LHCN-M2 (cell line): ENCODE data around the gene CHST11. TPM values are rescaled to one million over a fixed set of nuclear protein-coding genes. Genes with fewer than 3 reads are reported as not detected.

ENCODE experiments used
- DNase-seq: peaks from one replicate; pipeline ENCODE4 v3.0.0-alpha.2; 2012; ENCODE audit warnings: low read depth
- total RNA-seq: library from RNA; depleted of rRNA; stranded (reverse); fragments of >200 nt; gene quantifications from 2 replicates; pipeline ENCODE4 v1.2.3, GENCODE V29; 2014

CHST11 gene
- total RNA-seq, 1 experiment from 2014 or later = 3.4 TPM

DNA sequence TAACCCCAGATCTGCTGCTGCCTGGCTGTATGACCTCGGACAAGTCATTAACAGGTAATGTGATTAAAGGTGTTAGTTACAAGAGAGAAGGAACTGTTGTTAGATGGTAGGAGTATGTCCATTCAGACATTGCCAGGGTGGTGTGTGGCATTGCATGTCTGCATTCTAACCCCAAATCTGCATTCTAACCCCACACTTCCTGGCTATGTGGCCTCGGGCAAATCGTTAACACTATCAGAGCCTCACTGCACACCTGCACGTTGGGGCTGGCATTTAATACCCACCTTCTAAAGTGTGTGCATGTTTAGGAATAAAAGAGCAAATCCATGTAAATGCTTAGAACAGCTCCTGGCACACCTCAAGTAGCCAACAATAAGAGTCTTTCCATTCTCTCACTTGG lies 46.4 kb downstream of the CHST11 start:
- no peak for DNase-seq

DNA sequence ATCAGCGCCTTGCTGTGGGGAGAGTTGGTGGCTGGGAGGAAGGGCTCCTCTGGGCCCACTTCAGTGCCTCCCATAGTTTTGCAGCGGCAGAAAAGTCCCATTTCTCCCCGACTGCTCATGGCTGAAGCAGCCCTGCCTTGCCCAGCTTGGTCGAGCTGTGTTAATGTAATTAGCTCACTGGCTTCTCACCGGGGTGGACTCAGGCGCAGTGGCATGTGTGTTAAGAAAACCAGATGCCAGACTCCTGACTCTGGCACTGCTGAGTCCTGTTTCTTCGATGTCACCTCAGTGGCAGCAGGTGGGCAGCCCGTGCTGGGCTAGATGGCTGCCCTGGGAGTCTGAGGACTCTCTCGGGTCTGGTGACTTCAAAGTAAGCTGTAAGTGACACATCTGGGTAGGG lies 47.4 kb downstream of the CHST11 start:
- DNase-seq = no peak

DNA sequence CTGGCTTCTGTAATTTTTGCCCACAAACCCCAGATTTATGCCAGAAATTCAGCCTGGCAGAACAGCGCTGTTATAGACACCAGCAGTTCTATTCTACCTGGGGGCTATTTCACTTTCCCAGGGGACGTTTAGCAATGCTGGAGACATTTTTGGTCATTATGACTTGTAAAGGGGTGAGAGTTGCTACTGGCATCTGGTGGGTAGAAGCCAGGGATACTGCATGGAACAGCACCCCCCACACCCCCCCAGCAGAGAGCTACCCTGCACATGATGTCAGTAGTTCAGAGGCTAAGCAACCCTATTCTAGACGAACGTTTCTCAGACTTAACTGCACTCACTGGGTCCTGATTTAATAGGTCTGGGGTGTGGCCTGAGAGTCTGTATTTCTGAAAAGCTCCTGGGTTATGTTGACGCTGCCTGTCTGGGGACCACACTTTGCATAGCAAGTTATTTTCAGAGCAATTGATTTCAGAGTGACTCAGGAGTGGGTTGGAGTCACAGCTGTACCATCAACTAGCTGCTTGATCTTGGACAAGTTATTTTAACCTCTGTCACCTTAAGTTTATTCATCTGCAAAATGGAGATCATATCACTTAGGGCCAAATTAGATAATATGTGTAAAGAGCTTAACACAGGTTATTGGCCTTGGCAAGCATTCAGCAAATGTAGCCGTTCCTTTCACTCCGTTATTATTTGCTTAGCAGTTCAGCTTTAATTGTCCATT lies 48.5 kb downstream of the CHST11 start:
- no peak for DNase-seq

- DNase-seq = no peak
Measured at GRCh38 chr12:104506676-104507401, 50.1 kb downstream of the CHST11 start.

GRCh38 chr12:104507672-104508071 lies 50.9 kb downstream of the CHST11 start:
- no peak for DNase-seq

- DNase-seq = no peak
Measured at GRCh38 chr12:104508752-104509446, 52.2 kb downstream of the CHST11 start.

DNA sequence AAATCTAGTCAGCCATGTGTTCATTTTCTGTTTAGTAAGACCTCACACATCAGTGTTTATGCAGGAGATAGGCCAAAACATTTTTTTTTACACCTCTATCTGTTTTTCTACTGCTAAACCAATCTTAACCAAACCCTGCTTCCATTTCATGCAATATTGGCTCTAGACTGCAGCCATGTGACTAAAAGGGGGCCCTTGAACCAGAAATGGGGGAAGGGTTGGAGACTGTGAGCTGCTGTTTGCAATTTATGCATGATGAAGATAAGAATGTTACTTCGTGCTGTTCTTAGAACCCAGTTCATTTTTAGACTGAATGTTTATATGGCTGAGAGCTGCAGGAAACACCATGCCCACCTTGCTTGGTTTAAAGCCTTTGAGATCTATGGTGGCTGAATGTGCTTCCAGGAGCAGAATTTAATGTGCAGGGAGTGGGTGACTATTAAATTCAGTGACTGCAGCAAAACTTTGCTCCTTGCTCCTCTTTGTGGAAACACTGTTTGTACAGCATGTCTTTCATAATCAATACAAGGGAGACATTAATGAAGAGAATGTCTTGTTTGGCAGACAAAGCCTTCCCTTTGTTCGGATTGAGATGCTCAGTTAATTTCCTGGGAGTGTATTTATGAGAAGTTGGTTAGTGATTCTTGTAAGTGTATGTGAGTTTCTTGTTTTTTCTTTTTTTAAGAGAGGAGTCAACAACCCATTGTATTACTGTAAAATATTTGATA lies 53.6 kb downstream of the CHST11 start:
- no peak for DNase-seq

DNA sequence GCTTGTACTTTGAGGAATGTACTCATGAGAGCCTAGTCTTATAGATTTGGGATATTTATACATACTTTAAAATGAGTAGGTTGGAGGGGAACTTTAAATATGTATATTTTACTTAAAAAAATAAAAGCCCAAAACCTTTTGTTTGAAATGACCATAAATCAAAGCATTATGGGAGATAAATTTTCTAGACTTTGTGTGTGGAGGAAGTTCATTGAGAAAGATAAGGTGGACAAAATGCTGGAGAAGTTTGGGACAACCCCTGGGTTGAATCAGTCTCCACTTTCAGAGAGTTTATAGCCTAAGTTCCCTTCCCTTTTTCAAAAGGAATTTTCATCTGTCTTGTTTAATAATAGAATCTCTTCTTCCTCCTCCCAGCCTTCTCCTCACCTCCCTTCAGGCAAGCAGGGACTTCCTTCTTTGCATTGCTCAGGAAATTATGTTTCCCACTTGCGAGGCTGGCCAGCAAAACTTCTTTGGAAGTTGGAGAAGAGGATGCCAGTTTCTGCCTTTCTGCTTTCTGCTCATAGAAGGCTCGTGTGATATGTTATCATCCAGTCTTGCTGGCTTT lies 54.2 kb downstream of the CHST11 start:
- no peak for DNase-seq

DNA sequence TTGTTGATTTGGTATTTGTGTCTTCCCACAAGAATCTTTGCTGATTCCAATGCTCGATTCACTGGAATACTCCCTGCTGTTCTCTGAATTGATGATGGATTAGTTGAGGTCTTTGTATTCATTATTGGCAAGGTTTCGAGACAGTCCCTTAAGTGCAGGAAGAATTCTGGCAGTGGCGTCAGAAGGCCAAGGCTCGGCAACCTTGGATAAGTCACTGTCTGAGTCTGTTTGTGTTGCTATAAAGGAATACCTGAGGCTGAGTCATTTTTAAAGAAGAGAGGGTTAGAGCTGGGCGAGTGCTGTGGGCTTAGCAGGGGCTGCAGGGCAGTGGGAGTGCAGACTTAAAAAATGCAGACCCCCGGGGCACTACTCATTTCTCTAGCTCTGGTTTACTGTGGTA lies 56.9 kb downstream of the CHST11 start:
- no peak for DNase-seq

DNA sequence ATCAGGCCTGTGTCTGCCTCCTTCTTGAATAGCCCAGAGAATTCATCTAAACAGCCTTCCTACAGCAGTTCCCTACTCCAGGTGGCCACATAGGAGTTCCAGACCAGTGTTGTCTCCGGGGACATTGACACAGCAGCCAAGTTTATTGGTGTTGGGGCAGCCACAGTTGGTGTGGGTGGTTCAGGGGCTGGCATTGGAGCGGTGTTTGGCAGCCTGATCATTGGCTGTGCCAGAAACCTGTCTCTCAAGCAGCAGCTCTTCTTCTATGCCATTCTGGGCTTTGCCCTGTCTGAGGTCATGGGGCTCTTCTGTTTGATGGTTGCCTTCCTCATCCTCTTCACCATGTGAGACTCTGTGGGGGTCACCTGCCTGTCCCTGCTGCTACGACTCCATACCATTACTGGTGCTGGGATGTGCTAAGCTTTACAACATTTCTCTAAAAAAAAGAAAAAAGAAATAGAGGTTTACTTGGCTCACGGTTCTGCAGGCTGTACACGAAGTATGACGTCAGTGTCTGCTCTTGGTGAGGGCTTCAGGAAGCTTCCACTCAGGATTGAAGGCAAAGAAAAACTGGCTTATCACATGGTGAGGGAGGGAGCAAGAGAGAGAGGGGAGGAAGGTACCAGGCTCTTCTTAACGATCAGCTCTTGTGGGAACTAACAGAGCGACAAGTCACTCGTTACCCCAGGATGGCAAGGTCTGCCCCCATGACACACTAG lies 57.5 kb downstream of the CHST11 start:
- DNase-seq = no peak

GRCh38 chr12:104515899-104516298 lies 59.2 kb downstream of the CHST11 start:
- no peak for DNase-seq

DNA sequence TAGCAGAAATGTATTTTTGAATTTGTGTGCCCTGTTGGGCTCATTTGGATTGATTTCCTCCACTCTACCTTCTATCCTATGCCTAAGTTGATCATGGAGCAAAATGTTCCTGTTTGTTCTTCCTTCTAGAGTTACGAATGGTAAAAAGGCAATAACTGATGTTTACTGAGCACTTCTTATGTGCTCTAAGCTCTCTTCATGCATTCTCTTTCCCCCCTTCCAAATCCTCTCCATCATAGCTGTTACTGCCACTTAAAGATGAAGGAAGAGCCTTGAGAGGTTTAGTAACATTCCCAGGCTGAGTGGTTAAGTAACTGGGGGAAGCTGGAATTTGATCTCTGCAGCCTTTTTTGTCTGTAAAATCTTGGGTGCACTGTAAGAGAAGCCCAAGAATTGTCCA lies 60.1 kb downstream of the CHST11 start:
- no peak for DNase-seq

DNA sequence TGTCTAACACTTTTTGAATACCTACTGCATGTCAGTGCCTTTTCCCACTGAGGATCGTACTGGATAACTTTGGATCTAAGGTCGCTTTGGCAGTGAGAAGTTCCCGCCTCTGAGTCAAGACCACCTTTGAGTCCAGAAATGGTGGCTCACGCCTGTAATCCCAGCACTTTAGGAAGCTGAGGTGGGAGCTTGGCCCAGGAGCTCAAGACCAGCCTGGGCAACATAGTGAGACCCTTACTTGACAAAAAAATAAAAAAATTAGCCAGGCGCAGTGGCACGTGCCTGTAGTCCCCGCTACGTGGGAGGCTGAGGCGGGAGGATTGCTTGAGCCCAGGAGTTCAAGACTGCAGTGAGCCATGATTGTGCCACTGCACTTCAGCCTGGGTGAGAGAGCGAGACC lies 61.1 kb downstream of the CHST11 start:
- no peak for DNase-seq

DNA sequence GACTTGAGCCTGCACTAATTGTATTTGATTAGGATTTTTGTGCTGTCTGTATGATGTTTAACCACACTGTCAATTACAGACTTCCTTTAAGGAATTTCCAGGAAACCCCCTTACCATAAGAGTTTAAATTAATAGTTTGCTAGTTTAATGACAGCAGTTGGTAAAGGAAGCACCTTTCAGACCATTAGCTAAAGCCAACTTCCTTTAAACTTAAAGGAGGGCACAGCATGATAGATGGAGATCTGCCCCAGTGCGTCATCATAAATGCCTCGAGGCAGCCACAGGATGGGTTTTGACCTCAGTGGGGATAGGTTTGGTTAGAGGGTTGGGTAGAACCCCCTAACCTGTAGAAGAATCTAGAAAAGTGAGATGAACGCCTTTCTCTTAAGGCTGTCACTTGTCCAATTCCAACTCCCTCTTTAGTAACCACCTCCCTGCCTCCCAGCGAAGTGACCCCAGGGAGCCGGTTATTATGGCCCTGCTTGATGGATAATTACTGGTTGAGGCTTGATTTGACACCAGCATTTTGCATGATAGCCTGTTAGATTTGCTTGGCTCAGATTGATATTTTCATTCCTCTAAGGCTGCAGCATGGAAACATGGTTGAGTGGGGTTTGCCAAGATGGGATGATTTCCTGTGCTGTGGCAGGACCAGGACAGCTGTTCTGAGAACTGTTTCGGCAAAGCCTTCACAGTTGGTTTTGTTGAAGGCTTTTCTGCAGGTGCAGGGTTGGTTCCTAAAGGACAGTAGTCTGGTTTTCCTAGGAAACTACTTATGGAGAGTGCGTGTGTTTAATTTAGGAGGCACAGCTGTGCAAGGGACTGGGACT lies 62.7 kb downstream of the CHST11 start:
- DNase-seq = no peak

GRCh38 chr12:104520242-104520900 lies 63.6 kb downstream of the CHST11 start:
- DNase-seq = no peak

GRCh38 chr12:104521731-104522130 lies 65.0 kb downstream of the CHST11 start:
- DNase-seq = no peak

DNA sequence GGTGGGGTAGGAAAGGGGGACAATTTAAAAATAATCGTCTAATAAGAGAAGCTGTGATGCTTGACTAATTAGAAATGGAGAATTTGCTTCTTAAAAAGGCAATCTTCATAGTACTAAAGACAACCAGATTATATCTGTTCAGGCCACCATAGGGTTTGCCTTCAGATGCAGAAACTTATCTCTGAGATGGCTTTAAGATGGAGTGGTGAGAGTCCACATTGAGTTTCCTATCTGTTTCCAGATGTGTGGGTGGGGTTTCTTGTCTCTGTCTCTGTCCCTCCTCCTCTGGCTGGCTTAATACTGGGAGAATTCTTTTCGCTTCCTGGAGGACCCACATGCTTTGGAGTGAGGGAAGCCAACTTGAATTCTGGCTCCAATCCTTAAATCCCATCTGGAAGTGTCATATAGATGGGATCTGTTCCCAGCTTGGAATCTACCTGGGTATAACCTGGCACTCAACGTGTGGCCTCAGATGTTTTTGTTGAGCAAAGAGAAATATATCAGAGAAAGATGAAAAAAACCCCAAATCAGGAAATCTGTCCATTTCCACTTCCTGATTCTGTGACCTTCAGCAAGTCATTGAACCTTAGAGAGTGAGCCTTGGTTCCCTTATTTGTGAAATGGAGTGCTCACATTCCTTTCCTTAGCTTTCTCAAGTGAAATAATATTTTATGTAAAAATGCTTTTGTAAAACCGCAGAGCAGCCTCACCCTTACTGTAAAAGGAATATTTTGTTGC lies 66.4 kb downstream of the CHST11 start:
- no peak for DNase-seq

- peak; percentile 14 for DNase-seq
Measured at GRCh38 chr12:104524034-104524832, 67.5 kb downstream of the CHST11 start.
